ENCODE results near the gene EXOC6B.
A peak's percentile ranks its signal among the peaks of the same experiment; 100 is the strongest.

Gene EXOC6B

GRCh38 chr2:72153026-72153791, 672.6 kb downstream of the EXOC6B start:
- ATAC-seq (no peak), DNase-seq (no peak)
- H3K27me3 Mint-ChIP-seq, result peaks cover 43% of the 10 kb centered on the region

DNA sequence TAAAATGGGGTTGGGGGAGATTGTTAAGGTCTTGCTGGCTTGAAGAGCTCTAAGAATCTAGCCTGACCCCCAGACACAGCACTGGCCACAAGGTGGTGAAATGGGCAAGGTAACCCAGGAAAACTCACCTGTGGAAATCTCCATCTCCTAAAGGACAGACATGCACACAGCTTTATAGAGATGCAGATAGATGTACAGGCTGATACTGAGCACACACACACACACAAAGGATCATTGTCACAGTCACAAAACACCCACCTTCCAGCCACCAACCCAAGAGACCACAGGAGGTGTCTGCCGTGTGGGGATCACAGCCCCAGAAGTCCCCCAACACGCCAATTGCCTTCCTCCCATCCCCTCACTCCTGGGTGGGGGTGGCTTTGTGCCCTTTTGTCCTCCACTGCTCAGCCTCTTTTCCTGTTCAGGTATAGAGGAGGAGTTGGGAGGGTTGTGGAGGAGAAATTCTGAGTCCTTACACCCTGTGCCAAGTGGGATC, 674.9 kb downstream of the EXOC6B start:
- Mint-ChIP-seq H3K27ac (no peak overlapping the region), H3K36me3 (ENCODE audit: low read depth) (no peaks in the 10 kb centered on the region), H3K27me3 (peaks cover 51% of the 10 kb centered on the region), H3K4me1 (peaks cover 28% of the 10 kb centered on the region), H3K9me3 (no peaks in the 10 kb centered on the region), H3K4me3 (no peak overlapping the region)
- DNase-seq, result no peak
- no peak for ATAC-seq

More at GRCh38 chr2:72153026-72153791, 672.6 kb downstream of the EXOC6B start:
- Mint-ChIP-seq H3K36me3 (ENCODE audit: low read depth) (no peaks in the 10 kb centered on the region), H3K27ac (no peak overlapping the region), H3K4me1 (peaks cover 16% of the 10 kb centered on the region), H3K4me3 (no peak overlapping the region), H3K9me3 (no peaks in the 10 kb centered on the region)

DNA sequence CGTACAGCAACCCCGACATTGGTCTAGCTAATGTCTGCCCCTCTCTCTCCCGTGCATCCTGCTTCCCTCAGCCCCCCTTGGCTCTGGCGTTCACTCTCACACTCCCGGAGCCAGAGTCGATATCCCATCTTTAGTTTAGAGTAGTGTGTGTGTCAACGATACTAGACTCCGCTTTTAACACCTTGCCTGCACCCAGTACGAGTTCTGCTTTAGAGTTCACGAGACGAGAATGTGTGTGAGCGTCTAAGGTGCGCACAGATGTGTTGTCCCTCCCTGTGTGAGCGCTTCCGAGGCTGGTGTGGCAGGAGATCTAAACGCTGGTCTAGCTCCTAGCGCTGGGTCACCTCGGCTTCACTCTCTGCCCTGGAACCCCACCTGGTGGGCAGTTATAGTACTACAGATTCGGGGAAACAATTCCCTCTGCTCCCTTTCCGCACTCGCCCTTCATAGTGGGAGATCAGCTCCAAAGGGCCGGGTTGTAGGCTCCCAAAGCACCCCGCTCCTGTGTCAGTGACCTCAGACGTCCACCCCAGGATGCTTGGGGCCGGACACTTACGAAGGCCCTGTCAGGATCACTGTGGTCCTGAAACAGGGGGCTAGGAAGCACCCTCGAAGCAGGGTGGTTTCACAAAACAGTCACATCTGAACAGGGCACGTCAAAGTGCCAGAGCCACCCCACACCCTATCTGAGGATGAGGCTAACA, 675.5 kb downstream of the EXOC6B start:
- DNase-seq (peak; percentile 80), ATAC-seq (peak; percentile 81)
- H3K27ac Mint-ChIP-seq, result no peak overlapping the region
- no peaks in the 10 kb centered on the region for H3K9me3 Mint-ChIP-seq
- H3K36me3 Mint-ChIP-seq (ENCODE audit: low read depth), result no peaks in the 10 kb centered on the region
- H3K27me3 Mint-ChIP-seq, result peaks cover 56% of the 10 kb centered on the region
- H3K4me3 Mint-ChIP-seq, result peak overlapping the region; percentile 71
- peaks cover 30% of the 10 kb centered on the region for H3K4me1 Mint-ChIP-seq

GRCh38 chr2:72149556-72150156, 676.2 kb downstream of the EXOC6B start:
- DNase-seq (no peak), ATAC-seq (no peak)
- H3K4me3 Mint-ChIP-seq, result peak overlapping the region; percentile 71
- no peak overlapping the region for H3K27ac Mint-ChIP-seq
- no peaks in the 10 kb centered on the region for H3K36me3 Mint-ChIP-seq (ENCODE audit: low read depth)
- H3K9me3 Mint-ChIP-seq, result no peaks in the 10 kb centered on the region
- peaks cover 32% of the 10 kb centered on the region for H3K4me1 Mint-ChIP-seq
- H3K27me3 Mint-ChIP-seq, result peaks cover 60% of the 10 kb centered on the region

DNA sequence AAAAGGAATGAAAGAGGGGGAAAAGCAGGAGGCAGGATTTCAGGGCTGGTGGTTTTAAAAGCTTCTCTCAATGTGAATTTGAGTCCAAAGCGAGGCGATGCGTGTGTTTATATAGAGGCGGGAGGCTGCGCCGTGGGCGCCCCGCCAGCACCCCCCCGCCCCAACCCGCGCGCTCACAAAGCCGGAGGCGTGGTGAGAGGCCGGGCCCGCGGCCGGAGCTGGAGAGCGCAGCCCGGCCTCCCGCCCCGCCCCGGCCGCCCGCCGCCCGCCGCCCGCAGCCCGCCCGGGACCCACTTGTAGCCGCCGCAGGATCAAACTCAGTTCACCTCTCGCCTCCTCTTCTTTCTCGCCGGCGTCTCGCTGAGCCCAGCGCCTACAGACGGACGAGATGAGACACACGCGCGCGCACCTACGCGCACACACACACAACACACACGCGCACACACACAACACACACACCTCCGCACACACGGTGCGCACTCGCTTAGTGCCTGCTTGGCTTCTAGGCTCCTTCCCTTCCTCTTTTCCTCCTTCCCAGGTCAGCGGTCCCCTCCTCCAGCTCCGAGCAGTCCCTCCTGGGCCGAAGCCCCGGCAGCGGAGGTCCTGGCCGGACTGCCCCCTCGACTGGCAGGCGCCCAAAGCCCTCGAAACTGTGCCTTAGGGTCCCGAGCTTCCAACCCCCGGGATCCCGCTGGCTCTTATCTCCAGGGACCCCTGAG, 676.8 kb downstream of the EXOC6B start:
- H3K27me3 Mint-ChIP-seq, result peaks cover 62% of the 10 kb centered on the region
- H3K36me3 Mint-ChIP-seq (ENCODE audit: low read depth), result no peaks in the 10 kb centered on the region
- peak; percentile 4 for ATAC-seq
- peak overlapping the region; percentile 71 for H3K4me3 Mint-ChIP-seq
- no peak overlapping the region for H3K27ac Mint-ChIP-seq
- H3K9me3 Mint-ChIP-seq, result no peaks in the 10 kb centered on the region
- H3K4me1 Mint-ChIP-seq, result peaks cover 32% of the 10 kb centered on the region
- DNase-seq, result peak; percentile 17

DNA sequence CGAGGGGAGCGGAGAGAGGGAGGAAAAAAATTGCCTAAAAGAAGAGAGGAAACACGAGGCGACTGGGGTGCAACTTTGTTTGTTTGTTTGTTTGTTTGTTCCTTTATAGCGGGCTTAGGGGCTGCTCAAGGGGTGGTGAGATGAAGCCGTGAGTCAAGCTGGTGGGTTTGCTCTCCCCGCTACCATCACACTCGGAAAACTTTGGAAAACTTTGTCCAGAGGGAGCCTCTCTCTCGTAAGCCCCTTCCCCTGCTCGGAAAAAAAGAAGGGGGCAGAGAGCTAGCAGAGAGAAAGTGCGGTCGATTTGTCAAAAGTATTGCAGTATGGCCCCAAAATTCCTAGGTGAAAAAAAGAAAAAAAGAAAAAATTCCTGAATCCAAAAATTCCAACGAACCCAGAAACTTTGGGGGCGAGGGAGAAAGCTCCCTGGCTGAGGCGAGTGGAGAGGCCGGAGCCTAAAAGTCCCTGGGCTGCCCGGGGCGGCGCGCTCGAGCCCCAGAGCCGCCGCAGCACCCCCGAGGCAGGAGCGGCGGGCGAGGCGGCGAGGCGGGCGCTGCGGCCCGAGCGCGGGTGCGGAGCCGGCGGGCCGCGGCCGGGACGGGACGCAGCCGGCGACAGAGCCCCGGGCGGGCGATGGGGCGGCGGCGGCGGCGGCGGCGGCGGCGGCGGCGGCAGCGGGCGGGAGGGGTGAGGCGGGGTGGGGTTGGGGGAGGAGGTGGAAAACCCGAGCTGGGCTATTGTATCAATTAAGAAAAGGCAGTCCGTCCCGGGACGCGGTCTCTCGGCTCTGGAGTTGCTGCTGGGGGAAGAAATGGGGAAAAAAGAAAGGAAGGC, 677.6 kb downstream of the EXOC6B start:
- Mint-ChIP-seq H3K4me1 (peaks cover 32% of the 10 kb centered on the region), H3K4me3 (peak overlapping the region; percentile 71), H3K36me3 (ENCODE audit: low read depth) (no peaks in the 10 kb centered on the region), H3K27me3 (peaks cover 69% of the 10 kb centered on the region), H3K27ac (no peak overlapping the region), H3K9me3 (no peaks in the 10 kb centered on the region)
- DNase-seq (no peak), ATAC-seq (no peak)

- no peaks in the 10 kb centered on the region for H3K9me3 Mint-ChIP-seq
- no peak within 1 kb of the TSS for H3K27ac Mint-ChIP-seq
- peaks cover 69% of the 10 kb centered on the region for H3K27me3 Mint-ChIP-seq
- ATAC-seq (no peak), DNase-seq (no peak)
- H3K36me3 Mint-ChIP-seq (ENCODE audit: low read depth), result no peaks in the 10 kb centered on the region
- peak within 1 kb of the TSS; percentile 71 for H3K4me3 Mint-ChIP-seq
- H3K4me1 Mint-ChIP-seq, result peaks cover 32% of the 10 kb centered on the region
Measured at GRCh38 chr2:72147303-72147971, 678.4 kb downstream of the EXOC6B start, which contains the start of gene CYP26B1. CYP26B1 (minus strand) TSS chr2:72147862; CDS start chr2:72147834, 28 bp downstream.

GRCh38 chr2:72146347-72147302, 679.2 kb downstream of the EXOC6B start:
- DNase-seq, result no peak
- no peak for ATAC-seq
- Mint-ChIP-seq H3K27ac (no peak overlapping the region), H3K27me3 (peaks cover 73% of the 10 kb centered on the region), H3K4me1 (peaks cover 32% of the 10 kb centered on the region), H3K9me3 (no peaks in the 10 kb centered on the region), H3K4me3 (peak overlapping the region; percentile 37), H3K36me3 (ENCODE audit: low read depth) (no peaks in the 10 kb centered on the region)

DNA sequence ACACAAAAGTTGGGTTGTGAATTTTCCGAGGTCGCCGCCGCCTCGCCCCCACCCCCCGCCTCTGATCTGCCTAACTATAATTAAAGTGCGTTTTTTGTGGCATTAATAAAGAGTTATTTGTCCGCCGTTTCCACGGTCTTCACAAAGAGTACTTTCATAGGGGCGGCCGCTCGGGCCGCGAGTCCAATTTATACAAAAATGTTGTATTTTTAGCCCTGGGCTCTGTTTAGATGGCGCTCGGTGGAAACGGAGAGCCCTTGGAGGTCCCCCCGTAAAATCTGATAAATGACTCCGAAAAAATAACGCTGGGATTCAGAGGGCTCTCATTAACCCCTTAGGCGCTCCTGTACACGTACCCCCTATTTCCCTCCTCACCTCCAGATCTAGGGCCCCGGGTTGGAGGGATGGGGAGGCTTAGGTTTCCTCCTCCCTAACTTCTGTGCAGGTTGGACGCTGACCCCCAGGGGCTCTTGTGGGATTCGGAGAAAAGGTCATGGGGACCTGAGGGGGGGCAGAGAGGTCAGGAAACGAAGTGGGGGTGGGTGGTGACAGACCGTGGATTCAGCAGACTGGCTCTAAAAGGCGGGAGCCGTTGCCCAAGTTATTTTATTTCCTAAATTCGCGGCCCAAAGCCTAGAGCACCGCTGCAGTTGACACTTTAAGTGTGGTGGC, 680.0 kb downstream of the EXOC6B start:
- Mint-ChIP-seq H3K9me3 (no peaks in the 10 kb centered on the region), H3K27me3 (peaks cover 65% of the 10 kb centered on the region), H3K27ac (no peak overlapping the region), H3K36me3 (ENCODE audit: low read depth) (no peaks in the 10 kb centered on the region), H3K4me3 (peak overlapping the region; percentile 42), H3K4me1 (peaks cover 32% of the 10 kb centered on the region)
- DNase-seq (no peak), ATAC-seq (no peak)

- peak overlapping the region; percentile 42 for H3K4me3 Mint-ChIP-seq
- DNase-seq (no peak), ATAC-seq (no peak)
- H3K27ac Mint-ChIP-seq, result no peak overlapping the region
- H3K36me3 Mint-ChIP-seq (ENCODE audit: low read depth), result no peaks in the 10 kb centered on the region
- peaks cover 32% of the 10 kb centered on the region for H3K4me1 Mint-ChIP-seq
- peaks cover 61% of the 10 kb centered on the region for H3K27me3 Mint-ChIP-seq
- H3K9me3 Mint-ChIP-seq, result no peaks in the 10 kb centered on the region
Measured at GRCh38 chr2:72145289-72145657, 680.6 kb downstream of the EXOC6B start.

GRCh38 chr2:72144632-72145288, 681.1 kb downstream of the EXOC6B start:
- Mint-ChIP-seq H3K27ac (no peak overlapping the region), H3K9me3 (no peaks in the 10 kb centered on the region), H3K4me3 (peak overlapping the region; percentile 42), H3K36me3 (ENCODE audit: low read depth) (no peaks in the 10 kb centered on the region), H3K27me3 (peaks cover 56% of the 10 kb centered on the region), H3K4me1 (peaks cover 26% of the 10 kb centered on the region)
- DNase-seq (no peak), ATAC-seq (no peak)

DNA sequence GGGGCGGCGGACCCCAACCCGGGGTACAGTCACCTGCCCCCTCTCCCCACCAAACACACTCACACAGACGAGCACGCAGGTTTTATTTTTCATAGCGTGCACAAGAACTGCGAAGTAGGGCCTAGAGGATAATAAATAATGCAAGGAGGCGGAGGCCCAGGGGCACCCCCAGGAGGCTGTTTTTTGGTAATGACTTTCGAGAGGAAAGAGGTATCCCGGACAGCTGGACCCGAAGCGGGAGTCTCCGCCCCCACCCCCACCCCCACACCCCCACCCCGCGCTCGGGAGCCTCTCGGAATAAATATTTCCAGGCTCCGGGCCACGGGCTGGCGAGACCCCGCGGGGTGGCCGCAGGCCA, 681.6 kb downstream of the EXOC6B start:
- Mint-ChIP-seq H3K27ac (no peak overlapping the region), H3K27me3 (peaks cover 51% of the 10 kb centered on the region), H3K4me1 (peaks cover 21% of the 10 kb centered on the region), H3K4me3 (no peak overlapping the region), H3K36me3 (ENCODE audit: low read depth) (no peaks in the 10 kb centered on the region), H3K9me3 (no peaks in the 10 kb centered on the region)
- DNase-seq, result no peak
- no peak for ATAC-seq

Measured in activated naive CD8-positive, alpha-beta T cell treated with anti-CD3 and anti-CD28 coated beads, Interleukin-2, amount 50 U/mL, for 24 hours (primary cell).